NCI-H526 treated with DMSO at 0.1 percent for 48 hours (cell line): ENCODE measurements around the gene UBTD2.
"Not testable (repeated sequence)": the region's sequence is repeated elsewhere in the genome, so short reads cannot be mapped to it uniquely, and the experiment has no call there.

Experiments used
- DNase-seq: peaks from one replicate; lab custom pipeline; 2025; lab: John Stamatoyannopoulos, UW

UBTD2 gene

GRCh38 chr5:172293054-172293744 is 9.6 kb upstream of the UBTD2 start:
- DNase-seq = peak; percentile 23

- not testable (repeated sequence) for DNase-seq
Observed at GRCh38 chr5:172291837-172292236, 8.3 kb upstream of the UBTD2 start.

- DNase-seq = no peak
Observed at GRCh38 chr5:172288465-172288864, 4.9 kb upstream of the UBTD2 start.

GRCh38 chr5:172287140-172287539 is 3.6 kb upstream of the UBTD2 start:
- DNase-seq = not testable (repeated sequence)

- DNase-seq = no peak
Observed at GRCh38 chr5:172285226-172286143, 1.9 kb upstream of the UBTD2 start.

GRCh38 chr5:172284611-172284980 is 1.0 kb upstream of the UBTD2 start:
- DNase-seq = no peak

GRCh38 chr5:172283862-172284610 is 472 bp upstream of the UBTD2 start:
- DNase-seq = peak; percentile 32

- no peak for DNase-seq
Observed at GRCh38 chr5:172282272-172283019, 1.1 kb downstream of the UBTD2 start.

- DNase-seq = no peak
Observed at GRCh38 chr5:172281346-172281745, 2.2 kb downstream of the UBTD2 start.

- DNase-seq = no peak
Observed at GRCh38 chr5:172280929-172281328, 2.6 kb downstream of the UBTD2 start.

- no peak for DNase-seq
Observed at GRCh38 chr5:172280317-172280716, 3.2 kb downstream of the UBTD2 start.

GRCh38 chr5:172278356-172278755 is 5.2 kb downstream of the UBTD2 start:
- no peak for DNase-seq

- no peak for DNase-seq
Observed at GRCh38 chr5:172276214-172276613, 7.3 kb downstream of the UBTD2 start.

- no peak for DNase-seq
Observed at GRCh38 chr5:172274951-172275753, 8.4 kb downstream of the UBTD2 start.

- no peak for DNase-seq
Observed at GRCh38 chr5:172267943-172268342, 15.6 kb downstream of the UBTD2 start.

GRCh38 chr5:172266676-172267092 is 16.9 kb downstream of the UBTD2 start:
- no peak for DNase-seq

GRCh38 chr5:172266071-172266675 is 17.4 kb downstream of the UBTD2 start:
- DNase-seq = no peak

- no peak for DNase-seq
Observed at GRCh38 chr5:172264815-172265395, 18.7 kb downstream of the UBTD2 start.

- no peak for DNase-seq
Observed at GRCh38 chr5:172255444-172255843, 28.1 kb downstream of the UBTD2 start.

GRCh38 chr5:172252501-172252900 is 31.1 kb downstream of the UBTD2 start:
- DNase-seq = no peak
